BJ (cell line): ENCODE measurements around the gene N4BP2. TPM values are rescaled to one million over a fixed set of nuclear protein-coding genes. Genes with fewer than 3 reads are reported as not detected.

Experiments used
- CTCF ChIA-PET: fragments of 350-600 bp; formaldehyde crosslinking; extraction: SDS; loops from one replicate; lab custom pipeline; 2021; ENCODE audit warnings: antibody characterized with exemption, inconsistent platforms; lab: Yijun Ruan, JAX
- POLR2A ChIA-PET: fragments of 300-600 bp; sonication (Branson Sonifier 250); formaldehyde crosslinking; extraction: SDS; loops from one replicate; lab custom pipeline; 2021; ENCODE audit warnings: antibody characterized with exemption; lab: Charles Lee
- DNase-seq: peaks from one replicate; pipeline ENCODE4 v3.0.0-alpha.2; 2011; ENCODE audit warnings: low read depth
- H3K27me3 ChIP-seq: 2 replicates; pipeline ENCODE4 v1.6.0; 2011; ENCODE audit warnings: low read length; ENCODE audit not compliant: control insufficient read depth, insufficient read depth
- H3K36me3 ChIP-seq: 2 replicates; pipeline ENCODE4 v1.5.1; 2011; ENCODE audit warnings: low read length; ENCODE audit not compliant: control insufficient read depth, insufficient read depth
- H3K4me3 ChIP-seq: 2 replicates; pipeline ENCODE4 v1.5.1; 2011; ENCODE audit warnings: low read depth, mild to moderate bottlenecking, control low read depth, low read length
- polyA plus RNA-seq: library from polyadenylated mRNA; depleted of rRNA; stranded (reverse); fragments of >200 nt; gene quantifications from 2 replicates; pipeline ENCODE4 v1.2.3, GENCODE V29; 2011
- TF ChIP-seq, protein P1 (sequence below): IDR thresholded peaks from 2 replicates; pipeline ENCODE4 v1.5.1; 2011; ENCODE audit warnings: low read depth, mild to moderate bottlenecking, control low read depth, inconsistent platforms, low read length, moderate library complexity; ENCODE audit not compliant: insufficient read depth

The N4BP2 gene
- polyA plus RNA-seq, 1 experiment, result 1.5 TPM

GRCh38 chr4:40193016-40193571, 136.4 kb downstream of the N4BP2 start:
- no peaks in the 10 kb centered on the region for H3K27me3 ChIP-seq
- no peak for DNase-seq
- POLR2A ChIA-PET, result no interaction called here
- no peak overlapping the region for H3K4me3 ChIP-seq
- H3K36me3 ChIP-seq, result no peaks in the 10 kb centered on the region
- CTCF ChIA-PET, result no interaction called here
- TF ChIP-seq, protein P1, sequence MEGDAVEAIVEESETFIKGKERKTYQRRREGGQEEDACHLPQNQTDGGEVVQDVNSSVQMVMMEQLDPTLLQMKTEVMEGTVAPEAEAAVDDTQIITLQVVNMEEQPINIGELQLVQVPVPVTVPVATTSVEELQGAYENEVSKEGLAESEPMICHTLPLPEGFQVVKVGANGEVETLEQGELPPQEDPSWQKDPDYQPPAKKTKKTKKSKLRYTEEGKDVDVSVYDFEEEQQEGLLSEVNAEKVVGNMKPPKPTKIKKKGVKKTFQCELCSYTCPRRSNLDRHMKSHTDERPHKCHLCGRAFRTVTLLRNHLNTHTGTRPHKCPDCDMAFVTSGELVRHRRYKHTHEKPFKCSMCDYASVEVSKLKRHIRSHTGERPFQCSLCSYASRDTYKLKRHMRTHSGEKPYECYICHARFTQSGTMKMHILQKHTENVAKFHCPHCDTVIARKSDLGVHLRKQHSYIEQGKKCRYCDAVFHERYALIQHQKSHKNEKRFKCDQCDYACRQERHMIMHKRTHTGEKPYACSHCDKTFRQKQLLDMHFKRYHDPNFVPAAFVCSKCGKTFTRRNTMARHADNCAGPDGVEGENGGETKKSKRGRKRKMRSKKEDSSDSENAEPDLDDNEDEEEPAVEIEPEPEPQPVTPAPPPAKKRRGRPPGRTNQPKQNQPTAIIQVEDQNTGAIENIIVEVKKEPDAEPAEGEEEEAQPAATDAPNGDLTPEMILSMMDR, result no peak

DNA sequence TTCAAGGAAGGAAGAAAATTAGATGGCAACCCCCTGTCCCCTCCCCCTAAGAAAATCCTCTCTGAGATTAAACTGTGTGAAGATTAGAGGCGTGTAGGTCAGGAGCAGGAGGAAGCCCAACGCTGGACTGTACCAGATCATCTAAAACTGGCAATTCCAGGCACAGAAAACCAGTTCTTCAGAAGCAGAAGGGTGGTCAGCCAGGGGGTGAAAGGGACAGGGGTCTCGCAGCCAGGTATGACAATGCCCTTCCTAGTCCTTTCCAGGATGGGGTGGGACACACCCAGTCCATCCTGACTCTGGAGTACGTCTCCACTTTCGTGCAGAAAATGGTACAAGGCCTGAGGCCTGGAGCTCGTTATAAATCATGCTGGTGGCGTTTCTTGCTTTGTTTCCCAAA, 136.9 kb downstream of the N4BP2 start:
- TF ChIP-seq, protein P1, result no peak
- Histone ChIP-seq H3K36me3 (no peaks in the 10 kb centered on the region), H3K4me3 (no peak overlapping the region), H3K27me3 (no peaks in the 10 kb centered on the region)
- ChIA-PET CTCF (no interaction called here), POLR2A (no interaction called here)
- DNase-seq, result no peak

GRCh38 chr4:40194602-40195161, 138.0 kb downstream of the N4BP2 start:
- ChIA-PET POLR2A (no interaction called here), CTCF (interaction anchor here (1.5 kb wide), 1 partner anchor 9 kb away, joined by 4 read pairs; no protein-coding TSS in a partner anchor)

DNA sequence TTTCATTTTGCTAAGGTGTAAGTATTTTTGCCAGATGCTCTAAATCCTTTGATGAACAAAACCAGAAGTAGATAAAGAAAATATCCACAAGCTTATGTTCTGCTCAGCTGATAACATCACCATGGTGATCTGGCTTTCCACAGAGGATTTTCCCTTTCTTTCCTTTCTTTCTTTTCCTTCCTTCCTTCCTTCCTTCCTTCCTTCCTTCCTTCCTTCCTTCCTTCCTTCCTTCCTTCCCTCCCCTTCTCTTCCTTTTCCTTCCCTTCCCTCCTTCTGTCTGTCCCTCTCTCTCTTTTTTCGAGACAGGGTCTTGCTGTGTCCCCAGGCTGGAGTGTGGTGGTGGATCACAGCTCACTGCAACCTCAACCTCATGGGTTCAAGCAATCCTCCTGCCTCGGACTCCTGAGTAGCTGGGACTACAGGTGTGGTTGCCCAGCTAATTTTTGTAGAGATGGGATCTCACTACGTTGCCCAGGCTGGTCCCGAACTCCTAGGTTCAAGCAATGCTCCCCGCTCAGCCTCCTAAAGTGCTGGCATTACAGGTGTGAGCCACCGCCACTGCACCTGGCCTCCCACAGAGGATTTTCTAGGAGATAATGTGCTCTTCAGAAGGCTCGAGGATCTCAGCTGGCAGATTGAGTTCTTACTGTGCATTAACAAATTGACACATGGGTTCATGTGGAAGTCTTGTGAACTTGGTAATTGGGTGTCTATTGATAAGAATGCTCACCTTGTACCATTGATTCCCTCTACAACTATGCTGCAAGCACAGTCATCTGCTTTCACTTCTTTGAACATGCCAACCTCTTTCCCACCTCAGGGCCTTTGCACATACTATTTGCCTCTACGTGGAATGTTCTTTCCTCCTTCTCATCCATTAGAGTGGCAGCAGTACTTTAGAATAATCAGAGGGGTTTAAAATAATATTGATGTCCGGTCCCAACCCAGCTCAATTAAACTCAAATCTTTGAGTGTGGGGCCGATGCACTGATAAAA, 138.8 kb downstream of the N4BP2 start:
- Histone ChIP-seq H3K36me3 (no peaks in the 10 kb centered on the region), H3K4me3 (no peak overlapping the region), H3K27me3 (no peaks in the 10 kb centered on the region; the same call in 1 of the 2 replicates)
- TF ChIP-seq, protein P1, result no peak
- DNase-seq, result no peak
- ChIA-PET POLR2A (no interaction called here), CTCF (interaction anchor here (1.5 kb wide), 1 partner anchor 8 kb away, joined by 4 read pairs; no protein-coding TSS in a partner anchor)

More at GRCh38 chr4:40194602-40195161, 138.0 kb downstream of the N4BP2 start:
- Histone ChIP-seq H3K4me3 (no peak overlapping the region), H3K36me3 (no peaks in the 10 kb centered on the region), H3K27me3 (no peaks in the 10 kb centered on the region; the same call in 1 of the 2 replicates)
- TF ChIP-seq, protein P1, result no peak
- no peak for DNase-seq

DNA sequence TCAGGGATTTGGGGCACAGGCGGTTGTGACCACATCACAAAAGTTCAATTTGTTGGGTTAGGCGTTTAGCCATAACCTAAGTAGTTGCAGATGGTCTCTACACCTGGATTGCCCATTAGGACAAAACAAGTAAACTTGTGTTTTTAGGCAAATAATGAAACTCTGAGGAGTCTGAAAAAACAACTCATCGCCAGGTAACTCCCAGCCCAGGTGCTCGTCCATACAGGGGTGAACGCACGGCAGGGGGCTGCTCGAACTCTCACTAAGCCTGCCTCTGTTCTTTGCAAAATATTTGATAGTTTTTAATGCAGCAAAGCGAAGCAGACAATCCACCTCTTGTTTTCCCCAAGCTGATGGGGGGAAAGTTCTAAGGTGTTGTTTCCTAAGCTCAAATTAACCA, 139.6 kb downstream of the N4BP2 start:
- ChIA-PET CTCF (no interaction called here), POLR2A (no interaction called here)

More for the DNA sequence above, 139.6 kb downstream of the N4BP2 start:
- DNase-seq, result no peak
- Histone ChIP-seq H3K27me3 (no peaks in the 10 kb centered on the region; the same call in 1 of the 2 replicates), H3K36me3 (no peaks in the 10 kb centered on the region), H3K4me3 (no peak overlapping the region)
- TF ChIP-seq, protein P1, result no peak
